GM12878 (cell line): ENCODE data around the gene LAMC3.

Source experiments
- EP300 ChIP-seq, 2 experiments: fragments of 150-350 bp in 1 of 2; IDR thresholded peaks; 2 replicates each; pipeline ENCODE4 v1.6.1; 2011 to 2012; ENCODE audit warnings: low read depth in 2 of 2, low read length in 2 of 2, borderline replicate concordance in 1 of 2, improper control_type of control experiment in 1 of 2, inconsistent platforms in 1 of 2; ENCODE audit not compliant: control insufficient read depth in 1 of 2
- EZH2 ChIP-seq: IDR thresholded peaks from 2 replicates; pipeline ENCODE4 v1.6.1; 2012; ENCODE audit warnings: low read depth, mild to moderate bottlenecking, control low read depth, inconsistent platforms, low read length, borderline replicate concordance; ENCODE audit not compliant: control insufficient read depth
- HDAC6 ChIP-seq: fragments of 200-600 bp; sonication (generic); IDR thresholded peaks from one replicate; pipeline ENCODE4 v1.8.0; 2017; ENCODE audit warnings: antibody characterized with exemption; ENCODE audit not compliant: unreplicated experiment
- RELA ChIP-seq: fragments of 450-650 bp; IDR thresholded peaks from 2 replicates; pipeline ENCODE4 v1.8.0; 2014; ENCODE audit warnings: borderline replicate concordance; ENCODE audit not compliant: partially characterized antibody

- TF ChIP-seq EP300 (IDR thresholded peaks at IDR 0.05; ENCODE audit: borderline replicate concordance in 1 of 2, control insufficient read depth in 1 of 2, low read depth in 2 of 2, low read length in 2 of 2) (no peak), HDAC6 (no peak), EZH2 (no peak), RELA (no peak)
Measured at GRCh38 chr9:130999245-130999623, 9.7 kb upstream of the LAMC3 start.
